ENCODE data around the gene ANK2. TPM values are rescaled to one million over a fixed set of nuclear protein-coding genes. Genes with fewer than 3 reads are reported as not detected.

Gene ANK2
- total RNA-seq, 1 donor from 2014 or later: 121 TPM

- no peak overlapping the region for H3K27ac Mint-ChIP-seq
- TF ChIP-seq, protein P1, sequence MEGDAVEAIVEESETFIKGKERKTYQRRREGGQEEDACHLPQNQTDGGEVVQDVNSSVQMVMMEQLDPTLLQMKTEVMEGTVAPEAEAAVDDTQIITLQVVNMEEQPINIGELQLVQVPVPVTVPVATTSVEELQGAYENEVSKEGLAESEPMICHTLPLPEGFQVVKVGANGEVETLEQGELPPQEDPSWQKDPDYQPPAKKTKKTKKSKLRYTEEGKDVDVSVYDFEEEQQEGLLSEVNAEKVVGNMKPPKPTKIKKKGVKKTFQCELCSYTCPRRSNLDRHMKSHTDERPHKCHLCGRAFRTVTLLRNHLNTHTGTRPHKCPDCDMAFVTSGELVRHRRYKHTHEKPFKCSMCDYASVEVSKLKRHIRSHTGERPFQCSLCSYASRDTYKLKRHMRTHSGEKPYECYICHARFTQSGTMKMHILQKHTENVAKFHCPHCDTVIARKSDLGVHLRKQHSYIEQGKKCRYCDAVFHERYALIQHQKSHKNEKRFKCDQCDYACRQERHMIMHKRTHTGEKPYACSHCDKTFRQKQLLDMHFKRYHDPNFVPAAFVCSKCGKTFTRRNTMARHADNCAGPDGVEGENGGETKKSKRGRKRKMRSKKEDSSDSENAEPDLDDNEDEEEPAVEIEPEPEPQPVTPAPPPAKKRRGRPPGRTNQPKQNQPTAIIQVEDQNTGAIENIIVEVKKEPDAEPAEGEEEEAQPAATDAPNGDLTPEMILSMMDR (IDR thresholded peaks at IDR 0.05): no peak
- TF ChIP-seq EZH2 (IDR thresholded peaks at IDR 0.05): no peak
- no peak for TF ChIP-seq EZH2phosphoT487 (IDR thresholded peaks at IDR 0.05)
- H3K4me1 Mint-ChIP-seq: peaks cover 5% of the 10 kb centered on the region
- H3K36me3 ChIP-seq: peaks cover 5% of the 10 kb centered on the region
- no peaks in the 10 kb centered on the region for H3K9me3 ChIP-seq (ENCODE audit: low read depth)
- H3K36me3 Mint-ChIP-seq: no peaks in the 10 kb centered on the region
- no peak overlapping the region for H3K4me3 Mint-ChIP-seq
- no peak overlapping the region for H3K4me2 ChIP-seq
- peaks cover 10% of the 10 kb centered on the region for H3K79me2 ChIP-seq (ENCODE audit: low read depth)
- no peaks in the 10 kb centered on the region for H3K27me3 ChIP-seq
- no peak for DNase-seq (ENCODE audit: low spot score)
- H3K4me1 ChIP-seq: no peaks in the 10 kb centered on the region
- H3K27me3 Mint-ChIP-seq (ENCODE audit: insufficient read depth, low read depth): no peaks in the 10 kb centered on the region
- H3K9ac ChIP-seq: no peak overlapping the region
- no peak overlapping the region for H3K27ac ChIP-seq
- no peak overlapping the region for H3K4me3 ChIP-seq
- H4K20me1 ChIP-seq (ENCODE audit: low read depth): peaks cover 22% of the 10 kb centered on the region
- H3K9me3 Mint-ChIP-seq: no peaks in the 10 kb centered on the region
- no peak overlapping the region for H2AFZ ChIP-seq (replicated peaks)
- H3F3A ChIP-seq (ENCODE audit: low read depth): no peaks in the 10 kb centered on the region
Measured at GRCh38 chr4:113153529-113154101, 104.2 kb downstream of the ANK2 start.

GRCh38 chr4:113154281-113154680 is 104.8 kb downstream of the ANK2 start:
- TF ChIP-seq, protein P1 (IDR thresholded peaks at IDR 0.05): no peak
- no peak for TF ChIP-seq EZH2phosphoT487 (IDR thresholded peaks at IDR 0.05)
- no peak for TF ChIP-seq EZH2 (IDR thresholded peaks at IDR 0.05)
- no peak for DNase-seq (ENCODE audit: low spot score)
- Histone ChIP-seq H3K4me3 (no peak overlapping the region), H3K4me1 (no peaks in the 10 kb centered on the region), H3K9me3 (ENCODE audit: low read depth) (no peaks in the 10 kb centered on the region), H3K79me2 (ENCODE audit: low read depth) (peaks cover 9% of the 10 kb centered on the region), H3K9ac (no peak overlapping the region), H3F3A (ENCODE audit: low read depth) (no peaks in the 10 kb centered on the region), H3K27ac (no peak overlapping the region), H3K36me3 (peaks cover 5% of the 10 kb centered on the region), H2AFZ (replicated peaks) (no peak overlapping the region), H3K27me3 (no peaks in the 10 kb centered on the region), H3K4me2 (no peak overlapping the region), H4K20me1 (ENCODE audit: low read depth) (peaks cover 22% of the 10 kb centered on the region)
- Mint-ChIP-seq H3K27ac (no peak overlapping the region), H3K27me3 (ENCODE audit: insufficient read depth, low read depth) (no peaks in the 10 kb centered on the region), H3K36me3 (no peaks in the 10 kb centered on the region), H3K4me1 (peaks cover 5% of the 10 kb centered on the region), H3K9me3 (no peaks in the 10 kb centered on the region), H3K4me3 (no peak overlapping the region)

GRCh38 chr4:113157086-113157857 is 107.8 kb downstream of the ANK2 start:
- Histone ChIP-seq H3K27me3 (no peaks in the 10 kb centered on the region), H3K4me1 (no peaks in the 10 kb centered on the region), H3K36me3 (peaks cover 5% of the 10 kb centered on the region), H3K79me2 (ENCODE audit: low read depth) (peaks cover 9% of the 10 kb centered on the region), H2AFZ (replicated peaks) (no peak overlapping the region), H3K4me3 (no peak overlapping the region), H3K9ac (no peak overlapping the region), H3F3A (ENCODE audit: low read depth) (no peaks in the 10 kb centered on the region), H3K4me2 (no peak overlapping the region), H4K20me1 (ENCODE audit: low read depth) (peaks cover 36% of the 10 kb centered on the region), H3K27ac (no peak overlapping the region), H3K9me3 (ENCODE audit: low read depth) (no peaks in the 10 kb centered on the region)
- Mint-ChIP-seq H3K27ac (no peak overlapping the region), H3K4me3 (no peak overlapping the region), H3K4me1 (peaks cover 2% of the 10 kb centered on the region), H3K36me3 (no peaks in the 10 kb centered on the region), H3K9me3 (no peaks in the 10 kb centered on the region), H3K27me3 (ENCODE audit: insufficient read depth, low read depth) (no peaks in the 10 kb centered on the region)
- DNase-seq (ENCODE audit: low spot score): no peak
- TF ChIP-seq EZH2phosphoT487 (IDR thresholded peaks at IDR 0.05) (no peak), EZH2 (IDR thresholded peaks at IDR 0.05) (no peak)
- TF ChIP-seq, protein P1 (IDR thresholded peaks at IDR 0.05): no peak
